Myometrial cell (primary cell): ENCODE measurements around the gene P2RY1. TPM values are rescaled to one million over a fixed set of nuclear protein-coding genes. Genes with fewer than 3 reads are reported as not detected.

Source experiments
- total RNA-seq: library from RNA; depleted of rRNA; stranded (reverse); fragments of >200 nt; gene quantifications from 2 replicates; pipeline ENCODE4 v1.2.3, GENCODE V29; 2015

Gene P2RY1
- under 0.01 and 0.18 TPM in 2 replicates for total RNA-seq

GRCh38 chr3:152834776-152835600 is at the start of gene P2RY1:
TSS of gene P2RY1 (plus strand) at chr3:152835131. CDS start at chr3:152835783, 652 bp downstream.

